GM23338 (cell line): ENCODE data around the gene ABCG8. TPM values are rescaled to one million over a fixed set of nuclear protein-coding genes. Genes with fewer than 3 reads are reported as not detected.

ENCODE experiments used
- ATAC-seq: fragments of 200-7000 bp; cut with Tn5 transposase; 3 replicates; pipeline ENCODE4 v1.9.1; 2020
- DNase-seq: peaks from one replicate; pipeline ENCODE4 v3.0.0-alpha.2; 2015; ENCODE audit warnings: low spot score
- H2AFZ ChIP-seq: fragments of 200-600 bp; sonication (generic); 2 replicates; pipeline ENCODE4 v1.8.0; 2016; ENCODE audit warnings: antibody characterized with exemption, mild to moderate bottlenecking, moderate library complexity
- H3F3A ChIP-seq: fragments of 200-600 bp; sonication (generic); replicated peaks from 2 replicates; pipeline ENCODE4 v1.8.0; 2017; ENCODE audit warnings: antibody characterized with exemption, mixed run types, low read depth
- H3K27ac ChIP-seq: fragments of 200-600 bp; sonication (generic); 2 replicates; pipeline ENCODE4 v1.6.1; 2016; ENCODE audit warnings: low read depth
- H3K27me3 ChIP-seq: fragments of 200-600 bp; sonication (generic); 2 replicates; pipeline ENCODE4 v1.8.0; 2016; ENCODE audit warnings: mild to moderate bottlenecking, mixed run types, moderate library complexity; ENCODE audit not compliant: insufficient read depth
- H3K36me3 ChIP-seq: fragments of 200-600 bp; sonication (generic); 2 replicates; pipeline ENCODE4 v1.8.0; 2016; ENCODE audit warnings: mild to moderate bottlenecking; ENCODE audit not compliant: insufficient read depth
- H3K4me1 ChIP-seq: fragments of 200-600 bp; sonication (generic); 2 replicates; pipeline ENCODE4 v1.8.0; 2016; ENCODE audit warnings: mild to moderate bottlenecking, moderate library complexity; ENCODE audit not compliant: insufficient read depth
- H3K4me2 ChIP-seq: fragments of 200-600 bp; sonication (generic); 2 replicates; pipeline ENCODE4 v1.7.1; 2017; ENCODE audit warnings: mixed run types
- H3K4me3 ChIP-seq: fragments of 200-600 bp; sonication (generic); 2 replicates; pipeline ENCODE4 v1.6.1; 2016; ENCODE audit warnings: mixed run types
- H3K79me2 ChIP-seq: fragments of 200-600 bp; sonication (generic); replicated peaks from 2 replicates; pipeline ENCODE4 v1.8.0; 2017; ENCODE audit warnings: mild to moderate bottlenecking; ENCODE audit not compliant: insufficient read depth
- H3K9me2 ChIP-seq: fragments of 200-600 bp; sonication (generic); 2 replicates; pipeline ENCODE4 v1.8.0; 2017; ENCODE audit not compliant: insufficient read depth
- H4K20me1 ChIP-seq: fragments of 200-600 bp; sonication (generic); replicated peaks from 2 replicates; pipeline ENCODE4 v1.8.0; 2017; ENCODE audit warnings: mild to moderate bottlenecking; ENCODE audit not compliant: insufficient read depth
- H3K27ac Mint-ChIP-seq: 2 replicates; pipeline ENCODE4 v1.8.0; 2020; ENCODE audit warnings: inconsistent platforms, mild to moderate bottlenecking, moderate library complexity, mixed read lengths
- H3K27me3 Mint-ChIP-seq: 3 replicates; pipeline ENCODE4 v1.8.0; 2022; ENCODE audit warnings: low read depth, mild to moderate bottlenecking, moderate library complexity, mixed read lengths, inconsistent platforms; ENCODE audit not compliant: insufficient read depth, poor library complexity
- H3K36me3 Mint-ChIP-seq: 3 replicates; pipeline ENCODE4 v1.8.0; 2021; ENCODE audit warnings: low read depth, mild to moderate bottlenecking, inconsistent platforms, moderate library complexity, mixed read lengths
- H3K4me1 Mint-ChIP-seq: 3 replicates; pipeline ENCODE4 v1.8.0; 2020; ENCODE audit warnings: mild to moderate bottlenecking, inconsistent platforms, mixed read lengths
- H3K4me3 Mint-ChIP-seq: 3 replicates; pipeline ENCODE4 v1.8.0; 2021; ENCODE audit warnings: moderate library complexity, mild to moderate bottlenecking, inconsistent platforms, mixed read lengths
- H3K9me3 Mint-ChIP-seq: 3 replicates; pipeline ENCODE4 v1.8.0; 2020; ENCODE audit warnings: moderate library complexity, mild to moderate bottlenecking, inconsistent platforms, mixed read lengths
- NANOG ChIP-seq: IDR thresholded peaks from 2 replicates; pipeline ENCODE4 v1.6.1; 2016; ENCODE audit warnings: antibody characterized with exemption, borderline replicate concordance
- POLR2AphosphoS5 ChIP-seq: IDR thresholded peaks from 2 replicates; pipeline ENCODE4 v1.6.1; 2016; ENCODE audit warnings: antibody characterized with exemption, low read depth
- STAT1 ChIP-seq: IDR thresholded peaks from one replicate; pipeline ENCODE4 v1.6.1; 2016; ENCODE audit warnings: antibody characterized with exemption; ENCODE audit not compliant: unreplicated experiment
- ZNF114 ChIP-seq: fragments of 250-450 bp; sonication (Bioruptor Pico); IDR thresholded peaks from 2 replicates; pipeline ENCODE4 v1.5.0; 2020; ENCODE audit warnings: mild to moderate bottlenecking, moderate library complexity
- ZNF331 ChIP-seq: fragments of 250-450 bp; sonication (Bioruptor Pico); IDR thresholded peaks from 2 replicates; pipeline ENCODE4 v1.5.0; 2020; ENCODE audit warnings: low read depth, mild to moderate bottlenecking, moderate library complexity
- polyA plus RNA-seq: library from polyadenylated mRNA; unstranded; fragments of >200 nt; fragmentation: Nextera tagmentation; extraction: Ambion mirVana; gene quantifications from 2 replicates; pipeline ENCODE4 v1.2.1, GENCODE V29; 2016
- total RNA-seq: library from RNA; depleted of rRNA; stranded (reverse); fragments of >200 nt; shearing (Covaris generic); gene quantifications from 2 replicates; pipeline ENCODE4 v1.2.3, GENCODE V29; 2014
- TF ChIP-seq, protein P1 (sequence below): fragments of 250-450 bp; sonication (Bioruptor Pico); IDR thresholded peaks from 2 replicates; pipeline ENCODE4 v1.5.0; 2020; ENCODE audit warnings: mild to moderate bottlenecking, moderate library complexity
- TF ChIP-seq, protein P2 (sequence below): IDR thresholded peaks from 2 replicates; pipeline ENCODE4 v1.6.1; 2016; ENCODE audit warnings: antibody characterized with exemption
- TF ChIP-seq, protein P3 (sequence below): IDR thresholded peaks from one replicate; pipeline ENCODE4 v1.6.1; 2018; ENCODE audit warnings: antibody characterized with exemption; ENCODE audit not compliant: unreplicated experiment
- TF ChIP-seq, protein P4 (sequence below), 2 experiments: fragments of 200-600 bp in 1 of 2; sonication (generic) in 1 of 2; conservative IDR thresholded peaks; 2 replicates each; pipeline versions ENCODE4 v1.5.1 to v1.6.1; 2016 to 2017; ENCODE audit warnings: antibody characterized with exemption in 2 of 2, low read depth in 2 of 2, mild to moderate bottlenecking in 2 of 2, moderate library complexity in 1 of 2

The ABCG8 gene
- total and polyA plus RNA-seq, 2 experiments from 2014 or later, result 0.19 to 0.35 TPM

DNA sequence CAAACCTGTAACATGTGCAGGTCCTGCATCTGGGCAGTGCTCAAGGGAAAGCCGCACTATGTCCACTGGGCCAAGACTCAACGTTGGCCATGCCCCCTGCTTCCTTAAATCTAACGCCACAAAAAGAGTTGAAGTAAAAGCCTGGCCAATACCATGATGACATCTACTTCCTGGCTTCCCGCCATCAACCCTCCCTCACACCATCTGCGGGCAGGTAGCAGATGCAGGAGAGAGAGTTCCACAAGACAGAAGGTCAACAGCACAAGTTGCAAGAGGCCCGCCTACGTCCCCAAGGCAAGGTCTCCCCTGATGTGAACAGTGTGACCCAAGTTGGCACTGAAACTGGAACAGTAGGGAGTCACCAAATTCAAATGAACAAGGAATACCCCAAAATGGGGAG is 48.4 kb downstream of the ABCG8 start:
- ATAC-seq (no peak), DNase-seq (no peak)
- Histone ChIP-seq H3F3A (0 out of 2 replicates have a peak, but pooled peaks cover 16% of the 10 kb centered on the region), H3K4me2 (no peak overlapping the region), H2AFZ (no peak overlapping the region), H3K27me3 (no peaks in the 10 kb centered on the region), H4K20me1 (no peaks in the 10 kb centered on the region; the same call in none of the 2 replicates), H3K36me3 (peaks cover 46% of the 10 kb centered on the region), H3K4me1 (no peaks in the 10 kb centered on the region), H3K4me3 (no peak overlapping the region), H3K9me2 (no peaks in the 10 kb centered on the region), H3K27ac (no peak overlapping the region), H3K79me2 (no peaks in the 10 kb centered on the region)
- Mint-ChIP-seq H3K4me1 (peaks cover 2% of the 10 kb centered on the region; the same call in 1 of the 3 replicates), H3K36me3 (peaks cover 57% of the 10 kb centered on the region), H3K4me3 (no peak overlapping the region), H3K27ac (no peak overlapping the region), H3K9me3 (no peaks in the 10 kb centered on the region), H3K27me3 (peaks cover 5% of the 10 kb centered on the region)
- TF ChIP-seq ZNF331 (CRISPR knock-in tag) (no peak), STAT1 (no peak)

DNA sequence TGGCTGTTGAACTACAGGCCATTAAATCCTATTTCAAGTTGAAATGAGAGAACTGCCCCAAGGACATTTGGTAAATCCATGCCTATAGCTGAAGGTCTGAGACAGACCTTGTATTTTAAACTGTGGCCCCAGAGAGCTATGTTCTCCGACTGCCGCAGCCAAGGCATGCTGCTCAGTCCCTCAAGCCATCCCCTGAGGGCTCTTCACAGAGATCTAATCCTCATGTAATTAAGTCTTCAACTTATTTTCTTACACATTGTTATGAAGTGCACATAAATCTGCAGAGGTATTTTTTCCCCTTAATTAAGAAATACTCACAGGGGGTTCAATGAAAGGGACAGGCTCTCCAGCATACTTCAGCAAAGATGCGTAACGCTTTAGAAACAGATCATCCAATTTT is 50.6 kb downstream of the ABCG8 start:
- H3K4me1 Mint-ChIP-seq, result no peaks in the 10 kb centered on the region
- Histone ChIP-seq H3K9me2 (no peaks in the 10 kb centered on the region), H2AFZ (no peak overlapping the region), H3K4me1 (no peaks in the 10 kb centered on the region), H3K4me2 (no peak overlapping the region), H3K27me3 (no peaks in the 10 kb centered on the region), H4K20me1 (no peaks in the 10 kb centered on the region; the same call in none of the 2 replicates), H3K4me3 (no peak overlapping the region), H3K27ac (no peak overlapping the region), H3K79me2 (no peaks in the 10 kb centered on the region), H3F3A (0 out of 2 replicates have a peak, but pooled peaks cover 9% of the 10 kb centered on the region), H3K36me3 (peaks cover 68% of the 10 kb centered on the region)
- peaks cover 5% of the 10 kb centered on the region for H3K27me3 Mint-ChIP-seq
- DNase-seq (no peak), ATAC-seq (no peak)
- H3K9me3 Mint-ChIP-seq, result no peaks in the 10 kb centered on the region
- peaks cover 77% of the 10 kb centered on the region for H3K36me3 Mint-ChIP-seq
- no peak overlapping the region for H3K4me3 Mint-ChIP-seq
- H3K27ac Mint-ChIP-seq, result no peak overlapping the region
- TF ChIP-seq STAT1, result no peak
- no peak for TF ChIP-seq POLR2AphosphoS5
- no peak for TF ChIP-seq NANOG
- TF ChIP-seq, protein P1, sequence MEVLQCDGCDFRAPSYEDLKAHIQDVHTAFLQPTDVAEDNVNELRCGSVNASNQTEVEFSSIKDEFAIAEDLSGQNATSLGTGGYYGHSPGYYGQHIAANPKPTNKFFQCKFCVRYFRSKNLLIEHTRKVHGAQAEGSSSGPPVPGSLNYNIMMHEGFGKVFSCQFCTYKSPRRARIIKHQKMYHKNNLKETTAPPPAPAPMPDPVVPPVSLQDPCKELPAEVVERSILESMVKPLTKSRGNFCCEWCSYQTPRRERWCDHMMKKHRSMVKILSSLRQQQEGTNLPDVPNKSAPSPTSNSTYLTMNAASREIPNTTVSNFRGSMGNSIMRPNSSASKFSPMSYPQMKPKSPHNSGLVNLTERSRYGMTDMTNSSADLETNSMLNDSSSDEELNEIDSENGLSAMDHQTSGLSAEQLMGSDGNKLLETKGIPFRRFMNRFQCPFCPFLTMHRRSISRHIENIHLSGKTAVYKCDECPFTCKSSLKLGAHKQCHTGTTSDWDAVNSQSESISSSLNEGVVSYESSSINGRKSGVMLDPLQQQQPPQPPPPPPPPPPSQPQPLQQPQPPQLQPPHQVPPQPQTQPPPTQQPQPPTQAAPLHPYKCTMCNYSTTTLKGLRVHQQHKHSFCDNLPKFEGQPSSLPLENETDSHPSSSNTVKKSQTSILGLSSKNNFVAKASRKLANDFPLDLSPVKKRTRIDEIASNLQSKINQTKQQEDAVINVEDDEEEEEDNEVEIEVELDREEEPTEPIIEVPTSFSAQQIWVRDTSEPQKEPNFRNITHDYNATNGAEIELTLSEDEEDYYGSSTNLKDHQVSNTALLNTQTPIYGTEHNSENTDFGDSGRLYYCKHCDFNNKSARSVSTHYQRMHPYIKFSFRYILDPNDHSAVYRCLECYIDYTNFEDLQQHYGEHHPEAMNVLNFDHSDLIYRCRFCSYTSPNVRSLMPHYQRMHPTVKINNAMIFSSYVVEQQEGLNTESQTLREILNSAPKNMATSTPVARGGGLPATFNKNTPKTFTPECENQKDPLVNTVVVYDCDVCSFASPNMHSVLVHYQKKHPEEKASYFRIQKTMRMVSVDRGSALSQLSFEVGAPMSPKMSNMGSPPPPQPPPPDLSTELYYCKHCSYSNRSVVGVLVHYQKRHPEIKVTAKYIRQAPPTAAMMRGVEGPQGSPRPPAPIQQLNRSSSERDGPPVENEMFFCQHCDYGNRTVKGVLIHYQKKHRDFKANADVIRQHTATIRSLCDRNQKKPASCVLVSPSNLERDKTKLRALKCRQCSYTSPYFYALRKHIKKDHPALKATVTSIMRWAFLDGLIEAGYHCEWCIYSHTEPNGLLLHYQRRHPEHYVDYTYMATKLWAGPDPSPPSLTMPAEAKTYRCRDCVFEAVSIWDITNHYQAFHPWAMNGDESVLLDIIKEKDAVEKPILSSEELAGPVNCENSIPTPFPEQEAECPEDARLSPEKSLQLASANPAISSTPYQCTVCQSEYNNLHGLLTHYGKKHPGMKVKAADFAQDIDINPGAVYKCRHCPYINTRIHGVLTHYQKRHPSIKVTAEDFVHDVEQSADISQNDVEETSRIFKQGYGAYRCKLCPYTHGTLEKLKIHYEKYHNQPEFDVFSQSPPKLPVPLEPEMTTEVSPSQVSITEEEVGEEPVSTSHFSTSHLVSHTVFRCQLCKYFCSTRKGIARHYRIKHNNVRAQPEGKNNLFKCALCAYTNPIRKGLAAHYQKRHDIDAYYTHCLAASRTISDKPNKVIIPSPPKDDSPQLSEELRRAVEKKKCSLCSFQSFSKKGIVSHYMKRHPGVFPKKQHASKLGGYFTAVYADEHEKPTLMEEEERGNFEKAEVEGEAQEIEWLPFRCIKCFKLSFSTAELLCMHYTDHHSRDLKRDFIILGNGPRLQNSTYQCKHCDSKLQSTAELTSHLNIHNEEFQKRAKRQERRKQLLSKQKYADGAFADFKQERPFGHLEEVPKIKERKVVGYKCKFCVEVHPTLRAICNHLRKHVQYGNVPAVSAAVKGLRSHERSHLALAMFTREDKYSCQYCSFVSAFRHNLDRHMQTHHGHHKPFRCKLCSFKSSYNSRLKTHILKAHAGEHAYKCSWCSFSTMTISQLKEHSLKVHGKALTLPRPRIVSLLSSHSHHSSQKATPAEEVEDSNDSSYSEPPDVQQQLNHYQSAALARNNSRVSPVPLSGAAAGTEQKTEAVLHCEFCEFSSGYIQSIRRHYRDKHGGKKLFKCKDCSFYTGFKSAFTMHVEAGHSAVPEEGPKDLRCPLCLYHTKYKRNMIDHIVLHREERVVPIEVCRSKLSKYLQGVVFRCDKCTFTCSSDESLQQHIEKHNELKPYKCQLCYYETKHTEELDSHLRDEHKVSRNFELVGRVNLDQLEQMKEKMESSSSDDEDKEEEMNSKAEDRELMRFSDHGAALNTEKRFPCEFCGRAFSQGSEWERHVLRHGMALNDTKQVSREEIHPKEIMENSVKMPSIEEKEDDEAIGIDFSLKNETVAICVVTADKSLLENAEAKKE, result no peak
- TF ChIP-seq, protein P2, sequence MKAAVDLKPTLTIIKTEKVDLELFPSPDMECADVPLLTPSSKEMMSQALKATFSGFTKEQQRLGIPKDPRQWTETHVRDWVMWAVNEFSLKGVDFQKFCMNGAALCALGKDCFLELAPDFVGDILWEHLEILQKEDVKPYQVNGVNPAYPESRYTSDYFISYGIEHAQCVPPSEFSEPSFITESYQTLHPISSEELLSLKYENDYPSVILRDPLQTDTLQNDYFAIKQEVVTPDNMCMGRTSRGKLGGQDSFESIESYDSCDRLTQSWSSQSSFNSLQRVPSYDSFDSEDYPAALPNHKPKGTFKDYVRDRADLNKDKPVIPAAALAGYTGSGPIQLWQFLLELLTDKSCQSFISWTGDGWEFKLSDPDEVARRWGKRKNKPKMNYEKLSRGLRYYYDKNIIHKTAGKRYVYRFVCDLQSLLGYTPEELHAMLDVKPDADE, result no peak
- TF ChIP-seq, protein P3, sequence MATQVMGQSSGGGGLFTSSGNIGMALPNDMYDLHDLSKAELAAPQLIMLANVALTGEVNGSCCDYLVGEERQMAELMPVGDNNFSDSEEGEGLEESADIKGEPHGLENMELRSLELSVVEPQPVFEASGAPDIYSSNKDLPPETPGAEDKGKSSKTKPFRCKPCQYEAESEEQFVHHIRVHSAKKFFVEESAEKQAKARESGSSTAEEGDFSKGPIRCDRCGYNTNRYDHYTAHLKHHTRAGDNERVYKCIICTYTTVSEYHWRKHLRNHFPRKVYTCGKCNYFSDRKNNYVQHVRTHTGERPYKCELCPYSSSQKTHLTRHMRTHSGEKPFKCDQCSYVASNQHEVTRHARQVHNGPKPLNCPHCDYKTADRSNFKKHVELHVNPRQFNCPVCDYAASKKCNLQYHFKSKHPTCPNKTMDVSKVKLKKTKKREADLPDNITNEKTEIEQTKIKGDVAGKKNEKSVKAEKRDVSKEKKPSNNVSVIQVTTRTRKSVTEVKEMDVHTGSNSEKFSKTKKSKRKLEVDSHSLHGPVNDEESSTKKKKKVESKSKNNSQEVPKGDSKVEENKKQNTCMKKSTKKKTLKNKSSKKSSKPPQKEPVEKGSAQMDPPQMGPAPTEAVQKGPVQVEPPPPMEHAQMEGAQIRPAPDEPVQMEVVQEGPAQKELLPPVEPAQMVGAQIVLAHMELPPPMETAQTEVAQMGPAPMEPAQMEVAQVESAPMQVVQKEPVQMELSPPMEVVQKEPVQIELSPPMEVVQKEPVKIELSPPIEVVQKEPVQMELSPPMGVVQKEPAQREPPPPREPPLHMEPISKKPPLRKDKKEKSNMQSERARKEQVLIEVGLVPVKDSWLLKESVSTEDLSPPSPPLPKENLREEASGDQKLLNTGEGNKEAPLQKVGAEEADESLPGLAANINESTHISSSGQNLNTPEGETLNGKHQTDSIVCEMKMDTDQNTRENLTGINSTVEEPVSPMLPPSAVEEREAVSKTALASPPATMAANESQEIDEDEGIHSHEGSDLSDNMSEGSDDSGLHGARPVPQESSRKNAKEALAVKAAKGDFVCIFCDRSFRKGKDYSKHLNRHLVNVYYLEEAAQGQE, result no peak
- no peak for TF ChIP-seq ZNF331 (CRISPR knock-in tag)
- TF ChIP-seq, protein P4, sequence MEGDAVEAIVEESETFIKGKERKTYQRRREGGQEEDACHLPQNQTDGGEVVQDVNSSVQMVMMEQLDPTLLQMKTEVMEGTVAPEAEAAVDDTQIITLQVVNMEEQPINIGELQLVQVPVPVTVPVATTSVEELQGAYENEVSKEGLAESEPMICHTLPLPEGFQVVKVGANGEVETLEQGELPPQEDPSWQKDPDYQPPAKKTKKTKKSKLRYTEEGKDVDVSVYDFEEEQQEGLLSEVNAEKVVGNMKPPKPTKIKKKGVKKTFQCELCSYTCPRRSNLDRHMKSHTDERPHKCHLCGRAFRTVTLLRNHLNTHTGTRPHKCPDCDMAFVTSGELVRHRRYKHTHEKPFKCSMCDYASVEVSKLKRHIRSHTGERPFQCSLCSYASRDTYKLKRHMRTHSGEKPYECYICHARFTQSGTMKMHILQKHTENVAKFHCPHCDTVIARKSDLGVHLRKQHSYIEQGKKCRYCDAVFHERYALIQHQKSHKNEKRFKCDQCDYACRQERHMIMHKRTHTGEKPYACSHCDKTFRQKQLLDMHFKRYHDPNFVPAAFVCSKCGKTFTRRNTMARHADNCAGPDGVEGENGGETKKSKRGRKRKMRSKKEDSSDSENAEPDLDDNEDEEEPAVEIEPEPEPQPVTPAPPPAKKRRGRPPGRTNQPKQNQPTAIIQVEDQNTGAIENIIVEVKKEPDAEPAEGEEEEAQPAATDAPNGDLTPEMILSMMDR (conservative IDR thresholded peaks at IDR 0.05; ENCODE audit: low read depth in 2 of 2), result no peak
- TF ChIP-seq ZNF114 (CRISPR knock-in tag), result no peak
